Measurements from ENCODE around the gene FAF1.

DNA sequence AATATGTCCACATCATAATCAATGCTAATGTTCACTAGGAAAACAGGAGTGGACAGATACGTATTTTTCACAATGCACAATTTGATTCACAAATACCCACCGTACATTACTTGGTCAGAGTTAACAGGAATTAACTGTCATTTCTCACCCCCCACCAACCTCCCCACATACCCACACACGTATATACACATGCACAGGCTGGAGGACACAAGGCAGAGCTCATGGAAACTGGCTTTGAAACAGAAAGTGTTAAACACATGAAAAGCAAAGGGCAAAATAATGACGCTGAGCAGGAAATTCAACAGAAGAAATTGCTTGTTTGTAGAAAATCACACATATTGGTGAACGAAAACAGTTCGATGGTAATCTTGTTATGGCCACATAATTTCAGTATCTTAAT, 348.4 kb downstream of the FAF1 start:
- TF ChIP-seq GATA2 (IDR thresholded peaks at IDR 0.05; ENCODE audit: low read depth, low read length), result no peak
- TF ChIP-seq GATA3 (IDR thresholded peaks at IDR 0.05; ENCODE audit: low read depth, low read length), result no peak

All from SH-SY5Y (cell line).